K562 (cell line): ENCODE data around the gene LLGL2. TPM values are rescaled to one million over a fixed set of nuclear protein-coding genes. Genes with fewer than 3 reads are reported as not detected.
A peak's percentile ranks its signal among the peaks of the same experiment; 100 is the strongest.

Experiments
- ADNP ChIP-seq: fragments of 200-800 bp; sonication (Bioruptor generic); IDR thresholded peaks from 2 replicates; pipeline ENCODE4 v1.6.1; 2016; ENCODE audit warnings: missing genetic modification characterization, missing compliant biosample characterization
- BMI1 ChIP-seq: fragments of 150-350 bp; IDR thresholded peaks from 2 replicates; pipeline ENCODE4 v1.6.1; 2014; ENCODE audit warnings: low read length
- BRD4 ChIP-seq: fragments of 200-600 bp; sonication (generic); IDR thresholded peaks from 2 replicates; pipeline ENCODE4 v1.6.1; 2017; ENCODE audit warnings: inconsistent platforms
- NR2C1 ChIP-seq, 2 experiments: fragments of 450-650 bp; IDR thresholded peaks; 2 replicates each; pipeline ENCODE4 v1.6.1; 2017; ENCODE audit warnings: mild to moderate bottlenecking in 2 of 2, antibody characterized with exemption in 1 of 2, inconsistent platforms in 1 of 2, missing compliant biosample characterization in 1 of 2, missing genetic modification characterization in 1 of 2
- RBFOX2 ChIP-seq: fragments of 200-400 bp; formaldehyde crosslinking; IDR thresholded peaks from 2 replicates; pipeline ENCODE4 v1.6.1; 2017; ENCODE audit warnings: low read depth, mild to moderate bottlenecking, low read length, moderate library complexity
- RBM39 ChIP-seq: fragments of 200-400 bp; formaldehyde crosslinking; optimal IDR thresholded peaks from 2 replicates; pipeline ENCODE3; 2018; ENCODE audit warnings: low read depth, low read length
- SMARCB1 ChIP-seq: IDR thresholded peaks from 2 replicates; pipeline ENCODE4 v1.6.1; 2011; ENCODE audit warnings: improper control_type of control experiment, low read depth; ENCODE audit not compliant: insufficient read length
- TARDBP ChIP-seq: fragments of 450-650 bp; IDR thresholded peaks from 2 replicates; pipeline ENCODE4 v1.6.1; 2016
- TEAD4 ChIP-seq, 2 experiments: sonication (generic) in 1 of 2; formaldehyde crosslinking in 1 of 2; IDR thresholded peaks; 2 replicates each; pipeline versions ENCODE4 v1.6.1 to v1.8.0; 2012 to 2022; ENCODE audit warnings: borderline replicate concordance in 1 of 2, inconsistent platforms in 1 of 2, low read length in 1 of 2, mild to moderate bottlenecking in 1 of 2, missing genetic modification reagents in 1 of 2
- ZKSCAN1 ChIP-seq: fragments of 150-350 bp; IDR thresholded peaks from 2 replicates; pipeline ENCODE4 v1.6.1; 2016; ENCODE audit warnings: low read depth, low read length
- ZNF274 ChIP-seq: IDR thresholded peaks from 2 replicates; pipeline ENCODE4 v1.6.1; 2011; ENCODE audit warnings: low read depth, mild to moderate bottlenecking, low read length, moderate library complexity, borderline replicate concordance
- ZNF3 ChIP-seq: fragments of 250-450 bp; sonication (Bioruptor Pico); IDR thresholded peaks from 2 replicates; pipeline ENCODE4 v1.5.0; 2021; ENCODE audit warnings: mild to moderate bottlenecking, moderate library complexity
- ZNF444 ChIP-seq: fragments of 250-450 bp; sonication (Bioruptor Pico); IDR thresholded peaks from 2 replicates; pipeline ENCODE4 v1.4.0; 2020; ENCODE audit warnings: mild to moderate bottlenecking, moderate library complexity
- ZNF551 ChIP-seq: fragments of 250-450 bp; sonication (Bioruptor Pico); IDR thresholded peaks from 2 replicates; pipeline ENCODE4 v1.5.0; 2021; ENCODE audit warnings: mild to moderate bottlenecking, moderate library complexity
- ZNF57 ChIP-seq: fragments of 450-650 bp; formaldehyde crosslinking; IDR thresholded peaks from 2 replicates; pipeline ENCODE4 v1.4.0; 2020; ENCODE audit warnings: mild to moderate bottlenecking, moderate library complexity
- ZNF77 ChIP-seq: fragments of 250-450 bp; sonication (Bioruptor Pico); IDR thresholded peaks from 2 replicates; pipeline ENCODE4 v1.5.0; 2020
- ZNF780A ChIP-seq: fragments of 250-450 bp; sonication (Bioruptor Pico); IDR thresholded peaks from 2 replicates; pipeline ENCODE4 v1.5.0; 2021; ENCODE audit warnings: mild to moderate bottlenecking
- polyA plus RNA-seq, 8 experiments: library from polyadenylated mRNA; depleted of rRNA in 4 of 8; stranded (reverse) in 5 of 8; unstranded in 3 of 8; fragments of >200 nt; fragmentation: Nextera tagmentation in 2 of 8; fragmentation: Illumina TruSeq in 1 of 8; extraction: Ambion mirVana in 2 of 8; extraction: Trizol in 1 of 8; gene quantifications; 2 replicates each; pipeline versions ENCODE4 v1.2.1 to v1.2.3, GENCODE V29; 2011 to 2014; ENCODE audit warnings: inconsistent platforms in 1 of 8, missing spikeins in 1 of 8
- total RNA-seq, 7 experiments: library from RNA; depleted of rRNA in 6 of 7; stranded (reverse); fragments of >200 nt in 6 of 7; fragmentation: Illumina TruSeq in 2 of 7; extraction: Trizol in 2 of 7; gene quantifications; 2 replicates each; pipeline versions ENCODE4 v1.2.1 to v1.2.3, GENCODE V29; 2011 to 2021; ENCODE audit warnings: low replicate concordance in 1 of 7
- TF ChIP-seq, protein P1 (sequence below): fragments of 250-450 bp; sonication (Bioruptor Pico); IDR thresholded peaks from 2 replicates; pipeline ENCODE4 v1.5.0; 2021; ENCODE audit warnings: mild to moderate bottlenecking, borderline replicate concordance
- TF ChIP-seq, protein P2 (sequence below): fragments of 250-450 bp; sonication (Bioruptor Pico); IDR thresholded peaks from 2 replicates; pipeline ENCODE4 v1.8.0; 2021; ENCODE audit warnings: moderate library complexity, mild to moderate bottlenecking, inconsistent platforms
- TF ChIP-seq, protein P3 (sequence below): fragments of 250-450 bp; sonication (Bioruptor Pico); IDR thresholded peaks from 2 replicates; pipeline ENCODE4 v1.8.0; 2022; ENCODE audit warnings: inconsistent platforms
- TF ChIP-seq, protein P4 (sequence below): sonication (generic); formaldehyde crosslinking; IDR thresholded peaks from 2 replicates; pipeline ENCODE4 v1.8.0; 2022; ENCODE audit warnings: missing genetic modification reagents, mild to moderate bottlenecking, borderline replicate concordance

Gene LLGL2
- total and polyA plus RNA-seq, 9 of the 15 experiments (the other 6 are each of a cell fraction or from before 2014, with no cell fraction given) = 0.32 to 24.4 (median 10.2) TPM

DNA sequence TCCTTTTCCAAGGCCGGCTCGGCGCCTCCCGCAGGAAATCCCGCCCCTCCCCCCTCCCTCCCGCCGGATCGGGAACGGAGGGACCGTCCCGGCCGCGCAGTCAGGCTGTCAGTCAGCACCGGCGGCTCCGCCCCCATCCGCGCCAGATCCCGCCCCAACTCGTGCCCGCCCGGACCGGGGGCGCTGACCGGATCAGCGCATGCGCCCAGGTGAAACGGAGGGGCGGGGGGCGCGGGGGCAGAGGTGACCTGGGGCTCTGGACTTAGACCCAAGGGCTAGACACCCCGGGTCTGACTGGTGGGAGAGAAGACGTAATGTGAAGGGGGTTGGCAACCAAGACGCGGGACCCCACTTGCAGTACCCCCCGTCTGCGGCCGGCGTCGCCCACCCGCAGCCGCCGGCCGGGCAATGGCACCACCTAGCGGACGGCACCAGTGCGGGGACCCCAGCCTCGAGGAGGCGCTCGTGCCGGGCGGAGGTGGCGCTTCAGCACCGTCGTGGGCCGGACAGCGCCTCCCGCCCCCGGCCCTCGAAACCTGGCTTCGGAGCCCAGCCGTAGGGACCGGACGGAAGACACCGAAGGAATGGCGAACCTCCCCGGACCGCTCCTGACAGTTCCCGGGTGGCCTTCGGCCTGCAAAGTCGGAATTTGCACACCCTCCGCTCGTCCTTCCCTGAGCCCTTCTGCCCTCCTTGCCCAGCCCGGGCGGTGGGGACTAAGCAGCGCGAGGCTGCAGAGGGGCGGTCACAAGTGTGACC lies 9.8 kb upstream of the LLGL2 start, which contains the start of gene CASKIN2 (continued):
- TF ChIP-seq, protein P1, sequence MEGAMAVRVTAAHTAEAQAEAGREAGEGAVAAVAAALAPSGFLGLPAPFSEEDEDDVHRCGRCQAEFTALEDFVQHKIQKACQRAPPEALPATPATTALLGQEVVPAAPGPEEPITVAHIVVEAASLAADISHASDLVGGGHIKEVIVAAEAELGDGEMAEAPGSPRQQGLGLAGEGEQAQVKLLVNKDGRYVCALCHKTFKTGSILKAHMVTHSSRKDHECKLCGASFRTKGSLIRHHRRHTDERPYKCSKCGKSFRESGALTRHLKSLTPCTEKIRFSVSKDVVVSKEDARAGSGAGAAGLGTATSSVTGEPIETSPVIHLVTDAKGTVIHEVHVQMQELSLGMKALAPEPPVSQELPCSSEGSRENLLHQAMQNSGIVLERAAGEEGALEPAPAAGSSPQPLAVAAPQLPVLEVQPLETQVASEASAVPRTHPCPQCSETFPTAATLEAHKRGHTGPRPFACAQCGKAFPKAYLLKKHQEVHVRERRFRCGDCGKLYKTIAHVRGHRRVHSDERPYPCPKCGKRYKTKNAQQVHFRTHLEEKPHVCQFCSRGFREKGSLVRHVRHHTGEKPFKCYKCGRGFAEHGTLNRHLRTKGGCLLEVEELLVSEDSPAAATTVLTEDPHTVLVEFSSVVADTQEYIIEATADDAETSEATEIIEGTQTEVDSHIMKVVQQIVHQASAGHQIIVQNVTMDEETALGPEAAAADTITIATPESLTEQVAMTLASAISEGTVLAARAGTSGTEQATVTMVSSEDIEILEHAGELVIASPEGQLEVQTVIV (CRISPR knock-in tag) = no peak
- TF ChIP-seq RBM39 (no peak), TARDBP (peak; percentile 29; the same call in 1 of the 2 replicates), ZNF77 (CRISPR knock-in tag) (no peak), ZNF444 (CRISPR knock-in tag) (no peak), ZNF274 (no peak; the same call in 1 of the 2 replicates), ZNF780A (CRISPR knock-in tag) (no peak), SMARCB1 (peak; percentile 1), ADNP (tag) (no peak), ZKSCAN1 (peak; percentile 51; the same call in 1 of the 2 replicates), ZNF57 (CRISPR knock-in tag) (no peak), ZNF551 (CRISPR knock-in tag) (no peak), TEAD4 (IDR thresholded peaks at IDR 0.05; ENCODE audit: low read length) (no peak), TEAD4 (CRISPR knock-in tag; IDR thresholded peaks at IDR 0.05; ENCODE audit: borderline replicate concordance) (peak; percentile 93), BMI1 (no peak), ZNF3 (no peak), BRD4 (no peak), RBFOX2 (peak; percentile 47; the same call in 1 of the 2 replicates), NR2C1 (IDR thresholded peaks at IDR 0.05) (no peak), NR2C1 (tag; IDR thresholded peaks at IDR 0.05) (peak; percentile 74)
- TF ChIP-seq, protein P2, sequence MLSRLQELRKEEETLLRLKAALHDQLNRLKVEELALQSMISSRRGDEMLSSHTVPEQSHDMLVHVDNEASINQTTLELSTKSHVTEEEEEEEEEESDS (CRISPR knock-in tag) = no peak
- TF ChIP-seq, protein P3, sequence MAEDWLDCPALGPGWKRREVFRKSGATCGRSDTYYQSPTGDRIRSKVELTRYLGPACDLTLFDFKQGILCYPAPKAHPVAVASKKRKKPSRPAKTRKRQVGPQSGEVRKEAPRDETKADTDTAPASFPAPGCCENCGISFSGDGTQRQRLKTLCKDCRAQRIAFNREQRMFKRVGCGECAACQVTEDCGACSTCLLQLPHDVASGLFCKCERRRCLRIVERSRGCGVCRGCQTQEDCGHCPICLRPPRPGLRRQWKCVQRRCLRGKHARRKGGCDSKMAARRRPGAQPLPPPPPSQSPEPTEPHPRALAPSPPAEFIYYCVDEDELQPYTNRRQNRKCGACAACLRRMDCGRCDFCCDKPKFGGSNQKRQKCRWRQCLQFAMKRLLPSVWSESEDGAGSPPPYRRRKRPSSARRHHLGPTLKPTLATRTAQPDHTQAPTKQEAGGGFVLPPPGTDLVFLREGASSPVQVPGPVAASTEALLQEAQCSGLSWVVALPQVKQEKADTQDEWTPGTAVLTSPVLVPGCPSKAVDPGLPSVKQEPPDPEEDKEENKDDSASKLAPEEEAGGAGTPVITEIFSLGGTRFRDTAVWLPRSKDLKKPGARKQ = no peak
- TF ChIP-seq, protein P4, sequence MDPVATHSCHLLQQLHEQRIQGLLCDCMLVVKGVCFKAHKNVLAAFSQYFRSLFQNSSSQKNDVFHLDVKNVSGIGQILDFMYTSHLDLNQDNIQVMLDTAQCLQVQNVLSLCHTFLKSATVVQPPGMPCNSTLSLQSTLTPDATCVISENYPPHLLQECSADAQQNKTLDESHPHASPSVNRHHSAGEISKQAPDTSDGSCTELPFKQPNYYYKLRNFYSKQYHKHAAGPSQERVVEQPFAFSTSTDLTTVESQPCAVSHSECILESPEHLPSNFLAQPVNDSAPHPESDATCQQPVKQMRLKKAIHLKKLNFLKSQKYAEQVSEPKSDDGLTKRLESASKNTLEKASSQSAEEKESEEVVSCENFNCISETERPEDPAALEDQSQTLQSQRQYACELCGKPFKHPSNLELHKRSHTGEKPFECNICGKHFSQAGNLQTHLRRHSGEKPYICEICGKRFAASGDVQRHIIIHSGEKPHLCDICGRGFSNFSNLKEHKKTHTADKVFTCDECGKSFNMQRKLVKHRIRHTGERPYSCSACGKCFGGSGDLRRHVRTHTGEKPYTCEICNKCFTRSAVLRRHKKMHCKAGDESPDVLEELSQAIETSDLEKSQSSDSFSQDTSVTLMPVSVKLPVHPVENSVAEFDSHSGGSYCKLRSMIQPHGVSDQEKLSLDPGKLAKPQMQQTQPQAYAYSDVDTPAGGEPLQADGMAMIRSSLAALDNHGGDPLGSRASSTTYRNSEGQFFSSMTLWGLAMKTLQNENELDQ (CRISPR knock-in tag) = peak; percentile 92; the same call in 1 of the 2 replicates
